Karpas-422 (cell line): ENCODE results near the gene TNNI3K. TPM values are rescaled to one million over a fixed set of nuclear protein-coding genes. Genes with fewer than 3 reads are reported as not detected.

ENCODE experiments used
- DNase-seq: peaks from one replicate; pipeline ENCODE4 v3.0.0-alpha.2; 2015
- H2AFZ ChIP-seq: fragments of 200-600 bp; sonication (generic); 2 replicates; pipeline ENCODE4 v1.6.1; 2014; ENCODE audit warnings: antibody characterized with exemption, low read length, mixed read lengths
- H3K27ac ChIP-seq: fragments of 200-600 bp; sonication (generic); 2 replicates; pipeline ENCODE4 v1.5.1; 2014; ENCODE audit warnings: mild to moderate bottlenecking, low read length, moderate library complexity
- H3K27me3 ChIP-seq: fragments of 200-600 bp; sonication (generic); 2 replicates; pipeline ENCODE4 v1.6.1; 2014; ENCODE audit warnings: low read length, mixed read lengths
- H3K36me3 ChIP-seq: fragments of 200-600 bp; sonication (generic); 2 replicates; pipeline ENCODE4 v1.6.1; 2014; ENCODE audit warnings: low read length, mixed read lengths; ENCODE audit not compliant: insufficient read depth
- H3K4me1 ChIP-seq: fragments of 200-600 bp; sonication (generic); 2 replicates; pipeline ENCODE4 v1.6.1; 2014; ENCODE audit warnings: mild to moderate bottlenecking, low read length, mixed read lengths
- H3K4me2 ChIP-seq: fragments of 200-600 bp; sonication (generic); 2 replicates; pipeline ENCODE4 v1.6.1; 2014; ENCODE audit warnings: low read length, low read depth, mild to moderate bottlenecking; ENCODE audit not compliant: poor library complexity, severe bottlenecking
- H3K4me3 ChIP-seq: fragments of 200-600 bp; sonication (generic); 2 replicates; pipeline ENCODE4 v1.5.1; 2014; ENCODE audit warnings: mild to moderate bottlenecking, antibody characterized with exemption, low read length, mixed read lengths
- H3K79me2 ChIP-seq: fragments of 200-600 bp; sonication (generic); 2 replicates; pipeline ENCODE4 v1.6.1; 2014; ENCODE audit warnings: mild to moderate bottlenecking, low read length, mixed read lengths
- H3K9ac ChIP-seq: fragments of 200-600 bp; sonication (generic); 2 replicates; pipeline ENCODE4 v1.6.0; 2014; ENCODE audit warnings: low read length
- H3K9me2 ChIP-seq: fragments of 200-600 bp; sonication (generic), shearing (Covaris generic); replicated peaks from 2 replicates; pipeline ENCODE4 v1.6.0; 2014; ENCODE audit warnings: mild to moderate bottlenecking, low read length, moderate library complexity; ENCODE audit not compliant: insufficient read depth
- H3K9me3 ChIP-seq: fragments of 300-700, 200-600 bp; sonication (generic); 2 replicates; pipeline ENCODE4 v1.6.1; 2014; ENCODE audit warnings: low read length, mixed read lengths
- H4K20me1 ChIP-seq: fragments of 200-600 bp; sonication (generic); 2 replicates; pipeline ENCODE4 v1.6.1; 2014; ENCODE audit warnings: mild to moderate bottlenecking, antibody characterized with exemption, low read length, low read depth; ENCODE audit not compliant: insufficient read depth
- total RNA-seq: library from RNA; depleted of rRNA; stranded (reverse); fragments of >200 nt; shearing (Covaris generic); gene quantifications from 2 replicates; pipeline ENCODE4 v1.2.3, GENCODE V29; 2014; ENCODE audit warnings: low replicate concordance

TNNI3K gene
- total RNA-seq, 1 experiment from 2014 or later, result 0.48 TPM

DNA sequence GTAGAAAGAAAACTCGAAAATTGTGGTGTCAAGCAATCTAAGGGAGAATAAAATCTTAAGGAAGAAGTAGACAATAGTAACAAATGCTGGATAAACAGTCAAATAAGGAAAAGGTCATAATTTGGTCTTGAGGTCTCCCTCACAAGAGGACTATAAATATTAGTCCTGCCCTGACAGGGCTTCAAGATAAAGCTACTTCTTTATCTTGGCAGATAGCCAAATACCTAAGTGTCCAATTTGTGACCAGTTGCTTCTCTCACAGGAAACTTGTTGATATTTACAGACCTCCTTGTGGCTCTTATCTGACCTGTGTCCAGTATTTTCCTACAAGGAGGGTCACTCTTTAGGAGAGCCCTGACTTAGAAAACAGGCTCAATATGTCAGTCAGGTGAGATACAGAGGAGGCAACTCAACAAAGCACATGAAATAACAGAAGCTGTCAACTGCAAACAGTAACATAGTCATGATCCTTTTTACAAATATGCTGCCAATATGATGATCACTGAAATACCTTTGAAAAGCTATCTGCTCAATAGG lies 88.8 kb downstream of the TNNI3K start:
- no peak overlapping the region for H3K4me3 ChIP-seq
- DNase-seq, result no peak
- H3K27me3 ChIP-seq, result no peaks in the 10 kb centered on the region
- no peak overlapping the region for H2AFZ ChIP-seq
- 0 out of 2 replicates have a peak, but pooled peaks cover 4% of the 10 kb centered on the region for H3K9me2 ChIP-seq
- H3K9me3 ChIP-seq, result no peaks in the 10 kb centered on the region
- H3K79me2 ChIP-seq, result no peaks in the 10 kb centered on the region
- no peaks in the 10 kb centered on the region for H3K36me3 ChIP-seq
- no peak overlapping the region for H3K4me2 ChIP-seq
- H3K9ac ChIP-seq, result no peak overlapping the region
- H4K20me1 ChIP-seq, result no peaks in the 10 kb centered on the region
- H3K27ac ChIP-seq, result no peak overlapping the region
- H3K4me1 ChIP-seq, result no peaks in the 10 kb centered on the region

DNA sequence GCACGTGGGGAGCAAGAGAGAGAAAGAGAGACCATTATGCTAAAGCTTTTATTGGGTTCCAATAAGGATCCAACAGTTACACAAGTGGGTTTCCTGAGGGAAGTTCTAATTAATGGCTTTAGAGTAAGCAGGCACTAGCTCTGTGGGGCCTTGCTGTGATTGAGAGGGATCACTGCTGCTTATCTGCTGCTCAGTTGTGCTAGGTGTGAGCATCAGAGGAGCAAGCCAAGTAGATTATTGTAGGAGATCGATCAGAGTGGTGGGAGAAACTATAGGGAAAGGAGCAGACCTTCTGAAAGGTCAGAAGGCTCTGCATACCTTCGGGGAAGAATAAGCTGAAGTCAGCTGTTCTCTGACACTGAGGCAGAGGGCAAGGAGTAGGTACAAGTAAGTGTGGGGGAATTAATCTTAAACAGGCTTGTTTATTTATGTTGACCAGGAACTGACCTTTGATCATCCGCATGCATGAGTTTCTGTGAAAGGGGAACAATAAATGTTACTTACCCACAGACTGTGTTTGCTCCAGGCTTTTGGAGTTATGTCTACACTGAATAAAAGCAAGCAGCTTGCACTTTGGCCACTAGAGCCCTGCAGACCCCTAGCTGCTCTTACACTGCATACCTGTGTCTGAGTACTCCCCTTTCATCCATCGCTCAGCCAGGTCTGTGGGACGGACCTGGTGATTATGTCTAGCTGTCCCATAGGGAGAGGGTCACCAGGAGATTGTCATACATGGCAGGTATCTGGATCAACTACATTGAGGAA lies 89.7 kb downstream of the TNNI3K start:
- H3K9me2 ChIP-seq, result no peaks in the 10 kb centered on the region
- H3K36me3 ChIP-seq, result no peaks in the 10 kb centered on the region
- no peak overlapping the region for H2AFZ ChIP-seq
- H3K4me2 ChIP-seq, result no peak overlapping the region
- H4K20me1 ChIP-seq, result no peaks in the 10 kb centered on the region
- no peak overlapping the region for H3K9ac ChIP-seq
- H3K4me1 ChIP-seq, result no peaks in the 10 kb centered on the region
- no peaks in the 10 kb centered on the region for H3K27me3 ChIP-seq
- H3K9me3 ChIP-seq, result no peaks in the 10 kb centered on the region
- H3K4me3 ChIP-seq, result no peak overlapping the region
- H3K79me2 ChIP-seq, result no peaks in the 10 kb centered on the region
- no peak for DNase-seq
- no peak overlapping the region for H3K27ac ChIP-seq

DNA sequence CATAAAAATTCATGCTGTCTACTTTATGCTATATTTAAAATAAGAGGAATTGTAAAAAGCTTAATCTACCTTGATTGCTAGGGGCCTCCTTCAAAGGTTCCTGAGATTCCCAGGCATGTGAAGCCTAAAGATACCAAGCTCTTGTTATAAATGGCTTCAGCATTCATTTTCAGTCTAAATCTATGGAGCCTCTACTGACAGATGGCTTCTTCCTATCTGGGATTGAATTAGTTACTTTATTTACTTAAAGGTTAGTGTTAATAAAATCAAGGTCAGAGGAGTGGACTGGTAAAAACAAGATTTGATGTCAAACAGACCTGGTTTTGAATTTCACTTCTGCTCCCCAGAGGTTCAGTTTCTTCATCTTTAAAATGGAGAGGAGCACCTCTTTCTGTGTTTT lies 93.7 kb downstream of the TNNI3K start:
- no peak overlapping the region for H3K9ac ChIP-seq
- no peak overlapping the region for H3K4me3 ChIP-seq
- no peak for DNase-seq
- no peaks in the 10 kb centered on the region for H3K36me3 ChIP-seq
- H3K79me2 ChIP-seq, result no peaks in the 10 kb centered on the region
- H4K20me1 ChIP-seq, result no peaks in the 10 kb centered on the region
- H3K9me3 ChIP-seq, result no peaks in the 10 kb centered on the region
- H3K9me2 ChIP-seq, result no peaks in the 10 kb centered on the region; the same call in 1 of the 2 replicates
- no peaks in the 10 kb centered on the region for H3K27me3 ChIP-seq
- H3K4me1 ChIP-seq, result no peaks in the 10 kb centered on the region
- no peak overlapping the region for H2AFZ ChIP-seq
- H3K27ac ChIP-seq, result no peak overlapping the region
- H3K4me2 ChIP-seq, result no peak overlapping the region

DNA sequence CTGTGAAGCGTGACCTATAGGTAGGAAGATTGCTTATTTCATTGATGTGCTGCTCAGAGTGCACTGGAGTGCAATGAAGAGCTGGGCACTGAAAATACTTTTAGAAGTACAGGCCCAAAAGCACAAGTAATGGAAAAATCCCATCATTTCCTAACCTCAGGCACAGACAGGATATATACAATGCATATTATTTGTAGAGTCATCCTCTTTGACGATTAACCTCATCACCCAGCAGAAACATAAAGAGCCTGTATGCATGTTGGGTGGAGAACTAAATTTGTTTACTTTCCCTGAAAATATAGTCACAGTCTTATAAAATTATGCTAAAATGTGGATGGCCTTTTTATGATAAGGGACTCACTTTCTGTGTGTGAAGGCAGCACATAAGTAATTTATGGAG lies 98.1 kb downstream of the TNNI3K start:
- no peak overlapping the region for H3K4me2 ChIP-seq
- no peak overlapping the region for H2AFZ ChIP-seq
- no peaks in the 10 kb centered on the region for H3K4me1 ChIP-seq
- no peaks in the 10 kb centered on the region for H3K79me2 ChIP-seq
- no peak overlapping the region for H3K9ac ChIP-seq
- no peak for DNase-seq
- H4K20me1 ChIP-seq, result no peaks in the 10 kb centered on the region
- no peaks in the 10 kb centered on the region for H3K36me3 ChIP-seq
- no peaks in the 10 kb centered on the region for H3K9me3 ChIP-seq
- no peak overlapping the region for H3K27ac ChIP-seq
- no peak overlapping the region for H3K4me3 ChIP-seq
- H3K9me2 ChIP-seq, result no peaks in the 10 kb centered on the region; the same call in 1 of the 2 replicates
- no peaks in the 10 kb centered on the region for H3K27me3 ChIP-seq

DNA sequence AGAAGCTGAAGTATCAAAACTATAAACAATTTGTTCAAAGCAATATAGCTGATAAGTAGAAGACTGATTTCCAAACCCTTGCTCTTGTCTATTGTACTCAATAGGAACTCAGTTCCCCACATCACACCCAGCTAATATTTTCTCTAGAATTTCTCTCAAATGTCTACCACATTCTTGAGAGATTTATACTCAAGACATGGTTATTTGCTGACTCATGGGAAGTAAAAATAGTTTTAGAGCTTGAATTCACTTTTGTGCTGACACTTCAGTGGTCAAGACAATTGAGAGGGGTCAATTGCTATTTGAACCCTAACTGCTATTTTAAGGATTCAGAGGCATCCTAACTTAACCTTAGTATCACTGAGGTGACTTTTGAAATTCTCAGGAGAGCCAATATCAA lies 99.0 kb downstream of the TNNI3K start:
- no peak overlapping the region for H3K9ac ChIP-seq
- no peak for DNase-seq
- H3K27ac ChIP-seq, result no peak overlapping the region
- no peaks in the 10 kb centered on the region for H3K79me2 ChIP-seq
- H3K27me3 ChIP-seq, result no peaks in the 10 kb centered on the region
- no peaks in the 10 kb centered on the region for H3K9me3 ChIP-seq
- no peak overlapping the region for H3K4me2 ChIP-seq
- H3K4me1 ChIP-seq, result no peaks in the 10 kb centered on the region
- H2AFZ ChIP-seq, result no peak overlapping the region
- H3K9me2 ChIP-seq, result no peaks in the 10 kb centered on the region; the same call in 1 of the 2 replicates
- no peaks in the 10 kb centered on the region for H3K36me3 ChIP-seq
- no peak overlapping the region for H3K4me3 ChIP-seq
- no peaks in the 10 kb centered on the region for H4K20me1 ChIP-seq

DNA sequence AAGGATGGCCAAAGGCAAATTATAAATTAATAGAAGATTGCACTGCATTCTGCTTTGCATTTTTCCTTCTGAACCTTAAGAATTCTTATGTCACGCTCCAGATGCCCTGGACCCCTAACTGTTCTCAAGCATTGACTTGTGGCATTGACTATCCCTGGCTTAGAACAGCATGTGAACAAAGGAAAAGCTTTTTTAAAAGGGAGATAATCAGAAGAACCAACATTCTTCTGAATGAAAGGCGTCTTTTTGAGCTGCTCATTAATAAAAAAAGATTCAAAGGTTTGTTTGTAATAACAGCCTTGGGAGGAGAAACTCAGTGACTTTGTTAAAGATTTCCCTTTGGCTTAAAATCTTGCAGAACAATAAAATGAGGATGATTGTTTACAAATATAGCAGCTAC lies 105.5 kb downstream of the TNNI3K start:
- H3K9me3 ChIP-seq, result no peaks in the 10 kb centered on the region
- H3K79me2 ChIP-seq, result no peaks in the 10 kb centered on the region
- no peaks in the 10 kb centered on the region for H3K9me2 ChIP-seq
- no peak overlapping the region for H2AFZ ChIP-seq
- no peaks in the 10 kb centered on the region for H3K4me1 ChIP-seq
- H3K27ac ChIP-seq, result no peak overlapping the region
- no peak for DNase-seq
- no peaks in the 10 kb centered on the region for H3K36me3 ChIP-seq
- no peak overlapping the region for H3K9ac ChIP-seq
- no peaks in the 10 kb centered on the region for H4K20me1 ChIP-seq
- no peak overlapping the region for H3K4me2 ChIP-seq
- H3K4me3 ChIP-seq, result no peak overlapping the region
- H3K27me3 ChIP-seq, result no peaks in the 10 kb centered on the region

DNA sequence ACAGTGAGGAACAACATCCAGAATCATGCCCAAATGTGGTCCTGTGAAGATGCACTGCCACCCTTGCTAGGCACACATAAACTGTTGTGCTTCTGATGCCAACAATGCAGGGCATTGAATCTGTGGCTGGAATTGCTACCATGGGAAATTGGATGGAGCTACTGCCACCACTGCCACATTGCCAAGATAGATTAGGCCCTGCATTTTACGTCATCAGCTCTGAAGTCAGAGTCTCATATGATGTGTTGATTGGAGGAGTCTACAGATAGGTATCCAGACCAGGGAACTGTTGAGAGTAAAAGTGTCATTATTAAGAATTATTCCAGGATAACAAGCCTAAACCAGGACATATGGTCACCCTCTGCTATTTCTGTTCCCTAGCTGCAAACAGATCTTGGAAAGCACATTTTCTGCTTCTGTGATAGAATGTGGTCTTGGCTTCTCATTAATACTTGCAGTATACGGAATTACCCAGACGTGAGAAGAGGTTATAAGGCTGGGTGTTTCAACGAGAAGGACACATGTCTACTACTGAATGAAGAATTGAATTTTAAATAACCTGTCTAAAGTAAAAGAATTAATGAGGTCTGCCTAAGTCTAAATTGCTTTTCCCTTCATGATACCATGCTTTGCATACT lies 106.6 kb downstream of the TNNI3K start:
- Histone ChIP-seq H3K9me3 (no peaks in the 10 kb centered on the region), H4K20me1 (no peaks in the 10 kb centered on the region), H3K79me2 (no peaks in the 10 kb centered on the region), H3K4me2 (no peak overlapping the region), H3K36me3 (no peaks in the 10 kb centered on the region), H2AFZ (no peak overlapping the region), H3K27me3 (no peaks in the 10 kb centered on the region), H3K9ac (no peak overlapping the region), H3K27ac (no peak overlapping the region), H3K4me3 (no peak overlapping the region), H3K4me1 (no peaks in the 10 kb centered on the region), H3K9me2 (no peaks in the 10 kb centered on the region)
- no peak for DNase-seq

DNA sequence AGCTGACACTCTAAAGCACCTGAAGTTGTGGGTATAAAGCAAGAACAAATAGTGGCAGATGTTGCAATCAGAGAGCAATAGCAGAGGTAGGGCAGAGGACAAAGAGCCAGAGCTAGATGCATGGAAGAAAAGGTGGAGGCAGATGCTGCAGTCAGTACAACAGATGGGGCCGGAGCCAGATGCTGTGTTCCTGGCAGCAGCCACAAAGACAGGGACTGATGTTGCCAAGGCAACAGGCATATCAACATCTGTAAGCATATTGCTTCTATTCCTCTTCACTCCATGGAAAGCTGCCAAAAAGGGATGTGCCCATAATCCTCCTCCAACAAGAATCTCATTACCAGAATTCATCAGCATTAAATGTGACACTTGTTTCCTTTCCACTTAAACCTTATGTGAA lies 108.0 kb downstream of the TNNI3K start:
- H3K4me2 ChIP-seq, result no peak overlapping the region
- no peaks in the 10 kb centered on the region for H3K9me3 ChIP-seq
- no peak overlapping the region for H3K4me3 ChIP-seq
- H3K27me3 ChIP-seq, result no peaks in the 10 kb centered on the region
- no peak overlapping the region for H3K9ac ChIP-seq
- no peaks in the 10 kb centered on the region for H3K79me2 ChIP-seq
- no peaks in the 10 kb centered on the region for H3K9me2 ChIP-seq
- H2AFZ ChIP-seq, result no peak overlapping the region
- DNase-seq, result no peak
- H3K36me3 ChIP-seq, result no peaks in the 10 kb centered on the region
- no peaks in the 10 kb centered on the region for H3K4me1 ChIP-seq
- no peak overlapping the region for H3K27ac ChIP-seq
- no peaks in the 10 kb centered on the region for H4K20me1 ChIP-seq
